Hepatocyte (in vitro differentiated cells): ENCODE data around the gene RAB9A. TPM values are rescaled to one million over a fixed set of nuclear protein-coding genes. Genes with fewer than 3 reads are reported as not detected.
"Not testable (repeated sequence)": the region's sequence is repeated elsewhere in the genome, so short reads cannot be mapped to it uniquely, and the experiment has no call there.

Experiments
- DNase-seq: peaks from one replicate; pipeline ENCODE4 v3.0.0-alpha.2; 2016; ENCODE audit warnings: low spot score
- H2AFZ ChIP-seq: fragments of 200-600 bp; sonication (generic); 2 replicates; pipeline ENCODE4 v1.6.0; 2016; ENCODE audit warnings: antibody characterized with exemption, mild to moderate bottlenecking
- H3K27ac ChIP-seq: fragments of 200-600 bp; sonication (generic); 2 replicates; pipeline ENCODE4 v1.5.1; 2016; ENCODE audit warnings: mild to moderate bottlenecking
- H3K27me3 ChIP-seq: fragments of 200-600 bp; sonication (generic); 2 replicates; pipeline ENCODE4 v1.6.1; 2016
- H3K36me3 ChIP-seq: fragments of 200-600 bp; sonication (generic); replicated peaks from 2 replicates; pipeline ENCODE4 v1.5.1; 2016; ENCODE audit warnings: low read depth; ENCODE audit not compliant: insufficient read depth
- H3K4me1 ChIP-seq: fragments of 200-600 bp; sonication (generic); 2 replicates; pipeline ENCODE4 v1.5.1; 2016; ENCODE audit warnings: mild to moderate bottlenecking, moderate library complexity; ENCODE audit not compliant: insufficient read depth
- H3K4me2 ChIP-seq: fragments of 200-600 bp; sonication (generic); 2 replicates; pipeline ENCODE4 v1.6.0; 2016
- H3K4me3 ChIP-seq: fragments of 200-600 bp; sonication (generic); 2 replicates; pipeline ENCODE4 v1.5.1; 2016; ENCODE audit warnings: mild to moderate bottlenecking
- H3K79me2 ChIP-seq: fragments of 200-600 bp; sonication (generic); 2 replicates; pipeline ENCODE4 v1.6.0; 2017; ENCODE audit warnings: mild to moderate bottlenecking
- H3K9me2 ChIP-seq: fragments of 200-600 bp; sonication (generic); replicated peaks from 2 replicates; pipeline ENCODE4 v1.6.0; 2017; ENCODE audit warnings: mild to moderate bottlenecking; ENCODE audit not compliant: insufficient read depth
- H3K9me3 ChIP-seq: fragments of 200-600 bp; sonication (generic); 2 replicates; pipeline ENCODE4 v1.5.1; 2016; ENCODE audit warnings: low read depth, mild to moderate bottlenecking
- H4K20me1 ChIP-seq: fragments of 200-600 bp; sonication (generic); 2 replicates; pipeline ENCODE4 v1.6.0; 2016; ENCODE audit warnings: mild to moderate bottlenecking; ENCODE audit not compliant: insufficient read depth, poor library complexity, severe bottlenecking
- EZH2 ChIP-seq: fragments of 200-600 bp; sonication (generic); IDR thresholded peaks from 2 replicates; pipeline ENCODE4 v1.6.1; 2016; ENCODE audit warnings: antibody characterized with exemption, mild to moderate bottlenecking, borderline replicate concordance
- EZH2phosphoT487 ChIP-seq: fragments of 200-600 bp; sonication (generic); IDR thresholded peaks from one replicate; pipeline ENCODE4 v1.6.1; 2018; ENCODE audit warnings: antibody characterized with exemption, mild to moderate bottlenecking, low read depth, moderate library complexity; ENCODE audit not compliant: unreplicated experiment, severe bottlenecking
- WGBS: methylation state at CpG from one replicate; pipeline ENCODE4 v1.1.6; 2016; ENCODE audit warnings: low lambda C conversion rate; ENCODE audit errors: missing lambda C conversion rate; 5-methylcytosine and 5-hydroxymethylcytosine counted together
- polyA plus RNA-seq: library from polyadenylated mRNA; unstranded; fragments of >200 nt; fragmentation: Nextera tagmentation; extraction: Ambion mirVana; gene quantifications from 2 replicates; pipeline ENCODE4 v1.2.1, GENCODE V29; 2016
- total RNA-seq: library from RNA; depleted of rRNA; stranded (reverse); fragments of >200 nt; gene quantifications from 2 replicates; pipeline ENCODE4 v1.2.3, GENCODE V29; 2014
- TF ChIP-seq, protein P1 (sequence below): fragments of 200-600 bp; sonication (generic); IDR thresholded peaks from 2 replicates; pipeline ENCODE4 v1.5.1; 2016; ENCODE audit warnings: antibody characterized with exemption, mild to moderate bottlenecking; ENCODE audit not compliant: poor library complexity

The RAB9A gene
- total and polyA plus RNA-seq, 2 experiments from 2014 or later = 51.2 to 66.1 TPM

DNA sequence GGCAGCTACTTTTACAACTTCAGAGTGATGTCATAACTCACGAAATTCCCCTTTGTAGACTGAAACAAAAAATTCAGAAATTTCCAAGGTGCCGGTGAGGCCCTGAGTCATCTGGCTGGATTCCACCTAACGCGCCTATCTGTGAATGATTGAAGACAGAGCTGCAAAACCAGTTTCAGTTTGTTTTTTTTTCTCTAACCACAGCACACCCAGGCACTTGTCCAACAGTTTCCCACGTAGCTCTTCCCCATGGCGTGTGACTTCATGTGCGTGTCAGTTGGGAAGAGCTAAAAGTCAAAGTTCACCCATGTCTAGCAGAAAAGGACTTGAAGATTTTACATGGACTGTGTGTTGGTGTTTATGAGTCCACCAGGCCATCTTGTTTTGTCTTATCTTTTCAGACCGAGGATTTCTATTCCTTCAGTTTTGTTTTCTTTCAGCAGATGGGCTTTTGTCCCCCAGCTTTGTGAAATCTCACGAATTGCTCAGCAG, 19.6 kb upstream of the RAB9A start:
- H3K4me2 ChIP-seq = peak overlapping the region; percentile 49
- TF ChIP-seq EZH2 (no peak), EZH2phosphoT487 (no peak)
- no peak overlapping the region for H2AFZ ChIP-seq
- DNase-seq = peak; percentile 87
- no peaks in the 10 kb centered on the region for H3K9me3 ChIP-seq
- no peaks in the 10 kb centered on the region for H3K36me3 ChIP-seq
- H3K27ac ChIP-seq = peak overlapping the region; percentile 95
- no peaks in the 10 kb centered on the region for H3K9me2 ChIP-seq
- peaks cover 6% of the 10 kb centered on the region for H3K4me1 ChIP-seq
- H3K4me3 ChIP-seq = no peak overlapping the region
- 25% methylated on average over 9 of the region's 9 CpGs for WGBS
- H3K27me3 ChIP-seq = no peaks in the 10 kb centered on the region
- H3K79me2 ChIP-seq = no peaks in the 10 kb centered on the region
- no peaks in the 10 kb centered on the region for H4K20me1 ChIP-seq

DNA sequence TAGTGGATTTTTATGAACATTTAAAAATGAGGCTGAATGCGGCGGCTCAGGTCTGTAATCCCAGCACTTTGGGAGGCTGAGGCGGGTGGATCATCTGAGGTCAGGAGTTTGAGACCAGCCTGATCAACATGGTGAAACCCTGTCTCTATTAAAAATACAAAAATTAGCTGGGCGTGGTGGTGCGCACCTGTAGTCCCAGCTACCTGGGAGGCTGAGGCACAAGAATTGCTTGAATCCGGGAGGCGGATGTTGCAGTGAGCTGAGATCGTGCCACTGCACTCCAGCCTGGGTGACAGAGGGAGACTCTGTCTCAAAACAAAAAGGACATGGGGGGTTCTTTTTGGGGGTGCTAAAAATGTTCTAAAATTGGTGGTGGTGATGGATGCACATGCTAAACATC, 19.2 kb upstream of the RAB9A start:
- H3K4me2 ChIP-seq = peak overlapping the region; percentile 49
- not testable (repeated sequence) for H3K79me2 ChIP-seq, H3K9me3 ChIP-seq, H3K4me3 ChIP-seq, H3K9me2 ChIP-seq, H2AFZ ChIP-seq, H3K4me1 ChIP-seq, H3K27me3 ChIP-seq, DNase-seq, H4K20me1 ChIP-seq, H3K36me3 ChIP-seq
- peak overlapping the region; percentile 95 for H3K27ac ChIP-seq
- WGBS = 82% methylated on average over 8 of the region's 8 CpGs

DNA sequence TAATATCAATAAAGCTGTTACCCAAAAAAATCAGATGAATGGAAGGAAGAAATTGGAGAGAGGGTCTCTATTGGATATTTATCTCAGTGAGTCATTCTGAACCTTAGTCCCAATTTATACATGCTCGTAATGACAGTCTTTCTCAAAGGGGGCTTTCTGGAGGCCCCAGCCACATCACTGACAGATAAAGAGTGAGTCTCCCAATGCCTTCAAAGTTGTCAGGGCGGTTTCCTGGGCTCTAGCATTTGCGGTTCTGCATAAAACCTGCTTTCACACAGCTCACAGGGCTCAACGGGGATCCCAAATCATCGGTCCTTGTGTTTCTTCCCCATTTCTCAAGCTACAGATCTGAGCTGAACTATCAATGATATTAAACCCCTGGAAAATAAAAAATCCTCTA, 18.7 kb upstream of the RAB9A start:
- Histone ChIP-seq H3K4me3 (no peak overlapping the region), H3K4me2 (peak overlapping the region; percentile 49), H3K4me1 (peaks cover 6% of the 10 kb centered on the region), H4K20me1 (no peaks in the 10 kb centered on the region), H3K9me3 (no peaks in the 10 kb centered on the region), H3K36me3 (no peaks in the 10 kb centered on the region), H3K9me2 (no peaks in the 10 kb centered on the region), H2AFZ (no peak overlapping the region), H3K27me3 (no peaks in the 10 kb centered on the region), H3K27ac (peak overlapping the region; percentile 95), H3K79me2 (no peaks in the 10 kb centered on the region)
- DNase-seq = no peak
- no peak for TF ChIP-seq EZH2phosphoT487
- TF ChIP-seq, protein P1, sequence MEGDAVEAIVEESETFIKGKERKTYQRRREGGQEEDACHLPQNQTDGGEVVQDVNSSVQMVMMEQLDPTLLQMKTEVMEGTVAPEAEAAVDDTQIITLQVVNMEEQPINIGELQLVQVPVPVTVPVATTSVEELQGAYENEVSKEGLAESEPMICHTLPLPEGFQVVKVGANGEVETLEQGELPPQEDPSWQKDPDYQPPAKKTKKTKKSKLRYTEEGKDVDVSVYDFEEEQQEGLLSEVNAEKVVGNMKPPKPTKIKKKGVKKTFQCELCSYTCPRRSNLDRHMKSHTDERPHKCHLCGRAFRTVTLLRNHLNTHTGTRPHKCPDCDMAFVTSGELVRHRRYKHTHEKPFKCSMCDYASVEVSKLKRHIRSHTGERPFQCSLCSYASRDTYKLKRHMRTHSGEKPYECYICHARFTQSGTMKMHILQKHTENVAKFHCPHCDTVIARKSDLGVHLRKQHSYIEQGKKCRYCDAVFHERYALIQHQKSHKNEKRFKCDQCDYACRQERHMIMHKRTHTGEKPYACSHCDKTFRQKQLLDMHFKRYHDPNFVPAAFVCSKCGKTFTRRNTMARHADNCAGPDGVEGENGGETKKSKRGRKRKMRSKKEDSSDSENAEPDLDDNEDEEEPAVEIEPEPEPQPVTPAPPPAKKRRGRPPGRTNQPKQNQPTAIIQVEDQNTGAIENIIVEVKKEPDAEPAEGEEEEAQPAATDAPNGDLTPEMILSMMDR = no peak
- no peak for TF ChIP-seq EZH2
- 73% methylated on average over 5 of the region's 5 CpGs for WGBS

DNA sequence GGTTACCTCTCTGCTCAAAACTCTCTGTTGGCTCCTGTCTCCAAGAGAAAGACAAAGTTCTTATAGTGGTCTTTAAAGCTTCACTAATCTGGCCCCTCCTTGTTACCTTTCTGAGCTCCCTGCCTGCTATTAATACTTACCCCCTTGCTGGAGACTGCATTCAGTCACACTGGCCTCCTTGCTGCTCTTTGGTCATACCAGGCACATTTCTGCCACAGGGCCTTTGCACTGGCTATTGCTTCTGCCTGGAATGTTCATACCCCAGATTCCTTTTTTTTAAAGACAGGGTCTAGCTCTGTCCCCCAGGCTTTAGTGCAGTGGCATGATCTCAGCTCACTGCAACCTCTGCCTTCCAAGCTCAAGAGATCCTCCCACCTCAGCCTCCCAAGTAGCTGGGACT, 15.9 kb upstream of the RAB9A start:
- TF ChIP-seq EZH2phosphoT487 (no peak), EZH2 (no peak)
- TF ChIP-seq, protein P1 = no peak
- no peaks in the 10 kb centered on the region for H4K20me1 ChIP-seq

More for the DNA sequence above, 15.9 kb upstream of the RAB9A start:
- Histone ChIP-seq H3K79me2 (no peaks in the 10 kb centered on the region), H3K36me3 (no peaks in the 10 kb centered on the region), H3K27me3 (no peaks in the 10 kb centered on the region), H3K4me2 (no peak overlapping the region), H3K9me3 (no peaks in the 10 kb centered on the region), H3K9me2 (no peaks in the 10 kb centered on the region), H2AFZ (no peak overlapping the region), H3K27ac (no peak overlapping the region), H3K4me1 (peaks cover 6% of the 10 kb centered on the region), H3K4me3 (no peak overlapping the region)
- DNase-seq = no peak
